ENCODE results near the gene FRMD3. TPM values are rescaled to one million over a fixed set of nuclear protein-coding genes. Genes with fewer than 3 reads are reported as not detected.

Gene FRMD3
- total RNA-seq, 1 experiment from 2014 or later, result 0.55 TPM

DNA sequence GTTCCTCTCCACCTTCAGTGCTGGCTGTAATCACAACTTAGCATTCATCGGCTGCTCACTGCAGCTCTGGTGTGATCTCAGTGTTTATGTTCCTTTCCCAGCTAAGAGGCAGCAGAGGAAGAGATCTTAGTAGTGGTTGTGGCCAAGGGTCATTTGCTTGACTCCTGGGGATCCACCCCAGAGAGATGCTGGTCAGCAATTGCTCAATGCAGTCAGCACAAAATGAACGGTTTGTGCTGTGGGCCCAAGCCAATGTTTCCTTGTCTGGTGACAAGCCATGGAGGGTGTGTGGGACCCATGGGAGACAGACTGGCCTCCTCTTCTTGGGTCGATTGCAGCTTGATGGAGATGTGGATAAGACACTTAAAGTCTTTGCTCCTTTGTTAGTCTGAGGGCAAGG is 16.1 kb upstream of the FRMD3 start:
- peaks cover 20 to 32% of the 10 kb centered on the region in 2 experiments; a peak in 4 of 5 replicates for H3K9me3 Mint-ChIP-seq
- no peak overlapping the region for H3K27ac Mint-ChIP-seq
- H3K27me3 ChIP-seq (ENCODE audit: insufficient read depth, low read length), result no peaks in the 10 kb centered on the region
- H2AK5ac ChIP-seq (ENCODE audit: insufficient read length, low read length), result no peak overlapping the region
- no peak overlapping the region for H3K18ac ChIP-seq (ENCODE audit: insufficient read length, low read depth, low read length)
- H3T11ph ChIP-seq (ENCODE audit: low read length), result no peak overlapping the region
- WGBS (ENCODE audit: extremely low coverage, insufficient read length, low lambda C conversion rate), result no CpG with 5 or more reads among the region's 3 CpGs
- no peak overlapping the region for H3K23ac ChIP-seq (ENCODE audit: insufficient read length, low read depth, low read length)
- H3K14ac ChIP-seq (ENCODE audit: insufficient read depth, low read length), result no peak overlapping the region
- peaks cover 6% of the 10 kb centered on the region; the same call in 1 of the 2 replicates for H3K27me3 Mint-ChIP-seq (ENCODE audit: low read depth)
- no peak overlapping the region for H2BK20ac ChIP-seq (ENCODE audit: low read depth, low read length, poor library complexity, severe bottlenecking)
- H2BK120ac ChIP-seq (ENCODE audit: low read depth, low read length, poor library complexity, severe bottlenecking), result no peak overlapping the region
- H3K27ac ChIP-seq (ENCODE audit: insufficient read length, low read depth, low read length), result no peak overlapping the region
- no peaks in the 10 kb centered on the region for H3K9me3 ChIP-seq (ENCODE audit: control insufficient read depth, low read depth, low read length)
- TF ChIP-seq CTCF (conservative IDR thresholded peaks at IDR 0.05), result no peak
- H3K23me2 ChIP-seq (ENCODE audit: insufficient read length, low read depth, low read length, poor library complexity, severe bottlenecking), result no peaks in the 10 kb centered on the region
- no peak overlapping the region for H4K91ac ChIP-seq (ENCODE audit: insufficient read length, low read depth, low read length)
- H3K9ac ChIP-seq (ENCODE audit: extremely low read depth, insufficient read length, low read length), result no peak overlapping the region
- no peak overlapping the region for H3K56ac ChIP-seq (ENCODE audit: insufficient read length, low read depth, low read length)
- H3K79me1 ChIP-seq (ENCODE audit: insufficient read depth, low read depth, low read length, poor library complexity, severe bottlenecking), result no peaks in the 10 kb centered on the region
- no peak overlapping the region for H4K5ac ChIP-seq (ENCODE audit: insufficient read length, low read depth, low read length)
- no peak overlapping the region; a peak in 1 of 5 replicates for H3K4me3 Mint-ChIP-seq
- H3K4me1 ChIP-seq (ENCODE audit: insufficient read depth, low read length), result no peaks in the 10 kb centered on the region
- no peak overlapping the region for H4K8ac ChIP-seq (replicated peaks; ENCODE audit: insufficient read length, low read depth, low read length)
- no peak overlapping the region for H2BK15ac ChIP-seq (ENCODE audit: low read depth, low read length)
- no peak overlapping the region for H2BK5ac ChIP-seq (ENCODE audit: insufficient read length, low read length)
- H4K20me1 ChIP-seq (ENCODE audit: control insufficient read depth, insufficient read depth, insufficient read length), result no peaks in the 10 kb centered on the region
- no peaks in the 10 kb centered on the region for H3K79me2 ChIP-seq (ENCODE audit: insufficient read depth, low read length)
- H3K4ac ChIP-seq (ENCODE audit: low read depth, low read length), result no peak overlapping the region
- no peaks in the 10 kb centered on the region for H3K4me1 Mint-ChIP-seq
- no peaks in the 10 kb centered on the region; a peak in 1 of 7 replicates for H3K36me3 Mint-ChIP-seq (ENCODE audit: insufficient read depth in 1 of 3, low read depth in 3 of 3)
- no peak overlapping the region for H3K4me2 ChIP-seq (ENCODE audit: insufficient read depth, insufficient read length, low read length)
- H2BK12ac ChIP-seq (ENCODE audit: insufficient read length, low read depth, low read length), result no peak overlapping the region
- H2AFZ ChIP-seq (ENCODE audit: low read length), result no peak overlapping the region
- DNase-seq, result no peak

Measured in H9 (cell line).